ENCODE results near the gene GLDC. TPM values are rescaled to one million over a fixed set of nuclear protein-coding genes. Genes with fewer than 3 reads are reported as not detected.
"Not testable (repeated sequence)": the region's sequence is repeated elsewhere in the genome, so short reads cannot be mapped to it uniquely, and the experiment has no call there.

Gene GLDC
- total RNA-seq, 6 experiments from 2014 or later, result 76.2 to 103 (median 89.3) TPM

DNA sequence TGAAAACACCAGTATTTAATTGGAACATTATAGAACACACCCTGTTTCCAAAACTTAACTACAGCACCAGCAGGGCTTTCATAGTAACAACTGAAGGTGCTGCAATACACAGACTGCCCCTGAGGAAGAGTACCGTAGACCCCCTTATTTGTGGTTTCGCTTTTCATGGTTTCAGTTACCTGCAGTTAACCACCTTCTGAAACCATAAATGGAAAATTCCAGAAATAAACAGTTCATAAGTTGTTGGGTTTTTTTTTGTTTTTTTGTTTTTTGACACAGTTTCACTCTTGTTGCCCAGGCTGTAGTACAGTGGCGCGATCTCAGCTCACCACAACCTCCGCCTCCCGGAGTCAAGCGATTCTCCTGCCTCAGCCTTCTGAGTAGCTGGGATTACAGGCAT lies 9.5 kb upstream of the GLDC start:
- no peak overlapping the region for H3K27ac ChIP-seq
- no peaks in the 10 kb centered on the region for H3K9me3 ChIP-seq
- DNase-seq, result no peak
- H3K4me1 ChIP-seq, result peaks cover 0 to 23% (median 4%) of the 10 kb centered on the region in 4 donors
- no peaks in the 10 kb centered on the region for H3K36me3 ChIP-seq
- TF ChIP-seq POLR2A (IDR thresholded peaks at IDR 0.05) (no peak), CTCF (IDR thresholded peaks at IDR 0.05) (no peak)
- ATAC-seq, result no peak
- intact Hi-C loops (cut with DNase I), result no loop called here
- no peak overlapping the region for H3K4me3 ChIP-seq
- 91% methylated on average over 5 of the region's 7 CpGs for WGBS (ENCODE audit: insufficient coverage, low coverage, low lambda C conversion rate, missing lambda C conversion rate)
- no peaks in the 10 kb centered on the region for H3K27me3 ChIP-seq

DNA sequence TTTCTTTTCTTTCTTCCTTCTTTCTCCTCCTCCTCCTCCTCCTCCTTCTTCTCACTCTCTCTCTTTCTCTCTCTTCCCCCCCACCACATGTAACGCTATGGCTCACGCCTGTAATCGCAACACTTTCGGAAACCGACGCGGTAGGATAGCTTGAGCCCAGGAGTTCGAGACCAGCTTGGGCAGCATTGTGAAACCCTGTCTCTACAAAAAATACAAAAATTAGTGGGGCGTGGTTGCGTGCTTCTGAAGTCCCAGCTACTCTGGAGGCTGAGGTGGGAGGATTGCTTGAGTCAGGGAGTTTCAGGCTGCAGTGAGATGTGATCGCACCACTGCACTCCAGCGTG lies 736 bp upstream of the GLDC start:
- peak in 2 of 4 donors; percentile 3 to 9 for ATAC-seq
- H3K4me1 ChIP-seq, result peaks cover 0 to 31% (median 5%) of the 10 kb centered on the region in 4 donors
- H3K9me3 ChIP-seq, result no peaks in the 10 kb centered on the region
- no peak for DNase-seq
- WGBS (ENCODE audit: insufficient coverage, low coverage, low lambda C conversion rate, missing lambda C conversion rate), result 17% methylated on average over 12 of the region's 12 CpGs
- peak overlapping the region; percentile 51 to 74 (median 64) for H3K4me3 ChIP-seq
- intact Hi-C loops (cut with DNase I), result no loop called here
- no peaks in the 10 kb centered on the region for H3K27me3 ChIP-seq
- TF ChIP-seq CTCF (IDR thresholded peaks at IDR 0.05), result no peak
- TF ChIP-seq POLR2A (IDR thresholded peaks at IDR 0.05), result no peak
- H3K36me3 ChIP-seq, result no peaks in the 10 kb centered on the region
- peak overlapping the region; percentile 36 to 84 (median 73) for H3K27ac ChIP-seq

- not testable (repeated sequence) for DNase-seq
- H3K4me3 ChIP-seq, result peak overlapping the region; percentile 49 to 74 (median 64)
- peak in 2 of 4 donors; percentile 0 to 6 for ATAC-seq
These were observed 499 bp downstream of the GLDC start for GRCh38 chr9:6645105-6645354.

DNA sequence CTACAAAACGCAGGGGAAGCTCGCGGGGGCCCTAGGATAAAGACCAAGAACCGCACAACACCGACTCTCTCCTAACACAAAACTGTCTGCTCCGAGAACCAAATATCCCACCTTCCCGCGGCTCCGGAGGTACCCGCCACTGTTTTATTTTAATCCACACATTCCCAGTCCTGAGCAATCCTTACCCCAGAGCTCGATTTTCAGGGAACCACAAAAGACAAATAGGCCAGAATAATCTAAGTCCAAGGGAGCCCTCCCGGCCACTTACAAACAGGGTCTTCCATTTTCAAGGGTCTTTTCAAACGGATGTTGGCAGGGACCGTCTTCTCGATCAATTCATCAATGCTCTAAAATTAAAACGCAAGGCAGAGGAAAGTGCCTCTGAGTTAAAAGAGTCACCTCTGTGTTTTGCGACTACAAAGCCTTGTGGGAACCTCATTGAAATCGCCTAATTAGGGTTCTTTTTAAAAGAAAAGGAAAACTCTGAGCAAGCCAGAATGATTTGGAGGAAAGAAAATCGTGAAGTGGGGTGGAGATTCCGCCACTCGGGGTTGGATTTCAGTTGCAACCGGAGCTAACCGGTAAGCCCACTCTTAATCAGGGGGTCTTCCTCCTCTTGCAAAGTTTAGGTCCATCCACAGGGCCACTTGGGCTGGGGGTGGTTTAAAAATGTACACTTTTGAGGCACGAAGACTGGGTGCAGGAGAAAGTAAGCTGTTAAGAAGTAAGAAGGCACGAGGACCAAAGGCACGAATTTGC lies 1.0 kb downstream of the GLDC start:
- intact Hi-C loops (cut with DNase I), result no loop called here
- 1% methylated on average over 17 of the region's 26 CpGs for WGBS (ENCODE audit: insufficient coverage, low coverage, low lambda C conversion rate, missing lambda C conversion rate)

More at GRCh38 chr9:6645105-6645354, 499 bp downstream of the GLDC start:
- H3K9me3 ChIP-seq; H3K36me3 ChIP-seq; intact Hi-C loops (cut with DNase I); H3K27me3 ChIP-seq: not testable (repeated sequence)
- Histone ChIP-seq H3K27ac (peak overlapping the region; percentile 60 to 80 (median 79)), H3K4me1 (peaks cover 0 to 41% (median 8%) of the 10 kb centered on the region in 4 donors)
- WGBS (ENCODE audit: insufficient coverage, low coverage, low lambda C conversion rate, missing lambda C conversion rate), result no CpG with 5 or more reads among the region's 24 CpGs

More for the DNA sequence above, 1.0 kb downstream of the GLDC start:
- ATAC-seq, result no peak
- peaks cover 0 to 47% (median 10%) of the 10 kb centered on the region in 4 donors for H3K4me1 ChIP-seq
- TF ChIP-seq POLR2A (IDR thresholded peaks at IDR 0.05) (no peak), CTCF (IDR thresholded peaks at IDR 0.05) (no peak)
- H3K4me3 ChIP-seq, result peak overlapping the region; percentile 49 to 74 (median 64)
- DNase-seq, result no peak
- no peaks in the 10 kb centered on the region for H3K9me3 ChIP-seq
- H3K36me3 ChIP-seq, result no peaks in the 10 kb centered on the region
- H3K27ac ChIP-seq, result peak overlapping the region; percentile 60 to 80 (median 79)
- H3K27me3 ChIP-seq, result no peaks in the 10 kb centered on the region

Data from right lobe of liver (tissue), 6 donors.